ENCODE results near the gene VPS33A.
"Not testable (repeated sequence)": the region's sequence is repeated elsewhere in the genome, so short reads cannot be mapped to it uniquely, and the experiment has no call there.

Gene VPS33A

GRCh38 chr12:122266230-122266901, at the start of gene VPS33A:
Gene VPS33A (minus strand): TSS chr12:122266494. CDS start chr12:122266408, 86 bp downstream.
- peak; percentile 93 to 95 for DNase-seq

GRCh38 chr12:122312926-122313325, 46.6 kb upstream of the VPS33A start:
- no peak for DNase-seq

GRCh38 chr12:122311696-122312095, 45.4 kb upstream of the VPS33A start:
- no peak for DNase-seq

- DNase-seq: no peak
Measured at GRCh38 chr12:122310626-122311333, 44.5 kb upstream of the VPS33A start.

GRCh38 chr12:122309564-122310121, 43.3 kb upstream of the VPS33A start:
- no peak for DNase-seq

GRCh38 chr12:122308811-122309210, 42.5 kb upstream of the VPS33A start:
- no peak for DNase-seq

GRCh38 chr12:122306407-122306806, 40.1 kb upstream of the VPS33A start:
- DNase-seq: no peak

- no peak for DNase-seq
Measured at GRCh38 chr12:122304924-122305323, 38.6 kb upstream of the VPS33A start.

GRCh38 chr12:122303068-122303467, 36.8 kb upstream of the VPS33A start:
- DNase-seq: no peak

GRCh38 chr12:122298071-122298748, 31.9 kb upstream of the VPS33A start:
- DNase-seq: no peak

- DNase-seq: no peak
Measured at GRCh38 chr12:122297494-122297893, 31.2 kb upstream of the VPS33A start.

- no peak for DNase-seq
Measured at GRCh38 chr12:122295877-122296276, 29.6 kb upstream of the VPS33A start.

- DNase-seq: no peak
Measured at GRCh38 chr12:122293081-122293480, 26.8 kb upstream of the VPS33A start.

GRCh38 chr12:122291431-122291830, 25.1 kb upstream of the VPS33A start:
- no peak for DNase-seq

GRCh38 chr12:122283680-122284079, 17.4 kb upstream of the VPS33A start:
- DNase-seq: no peak

- DNase-seq: no peak
Measured at GRCh38 chr12:122282061-122282460, 15.8 kb upstream of the VPS33A start.

GRCh38 chr12:122276242-122276641, 9.9 kb upstream of the VPS33A start:
- no peak for DNase-seq

- no peak for DNase-seq
Measured at GRCh38 chr12:122275459-122275858, 9.2 kb upstream of the VPS33A start.

- no peak for DNase-seq
Measured at GRCh38 chr12:122265886-122266229, 436 bp downstream of the VPS33A start.

- DNase-seq: peak in 1 of 2 donors; percentile 49
Measured at GRCh38 chr12:122265476-122265875, 818 bp downstream of the VPS33A start.

GRCh38 chr12:122260735-122261134, 5.6 kb downstream of the VPS33A start:
- DNase-seq: not testable (repeated sequence)

- not testable (repeated sequence) for DNase-seq
Measured at GRCh38 chr12:122258939-122259338, 7.4 kb downstream of the VPS33A start.

- DNase-seq: not testable (repeated sequence)
Measured at GRCh38 chr12:122258462-122258861, 7.8 kb downstream of the VPS33A start.

GRCh38 chr12:122250536-122250935, 15.8 kb downstream of the VPS33A start:
- DNase-seq: no peak
